ENCODE measurements around the gene MAN2A2.
"Not testable (repeated sequence)": the region's sequence is repeated elsewhere in the genome, so short reads cannot be mapped to it uniquely, and the experiment has no call there.

Gene MAN2A2

DNA sequence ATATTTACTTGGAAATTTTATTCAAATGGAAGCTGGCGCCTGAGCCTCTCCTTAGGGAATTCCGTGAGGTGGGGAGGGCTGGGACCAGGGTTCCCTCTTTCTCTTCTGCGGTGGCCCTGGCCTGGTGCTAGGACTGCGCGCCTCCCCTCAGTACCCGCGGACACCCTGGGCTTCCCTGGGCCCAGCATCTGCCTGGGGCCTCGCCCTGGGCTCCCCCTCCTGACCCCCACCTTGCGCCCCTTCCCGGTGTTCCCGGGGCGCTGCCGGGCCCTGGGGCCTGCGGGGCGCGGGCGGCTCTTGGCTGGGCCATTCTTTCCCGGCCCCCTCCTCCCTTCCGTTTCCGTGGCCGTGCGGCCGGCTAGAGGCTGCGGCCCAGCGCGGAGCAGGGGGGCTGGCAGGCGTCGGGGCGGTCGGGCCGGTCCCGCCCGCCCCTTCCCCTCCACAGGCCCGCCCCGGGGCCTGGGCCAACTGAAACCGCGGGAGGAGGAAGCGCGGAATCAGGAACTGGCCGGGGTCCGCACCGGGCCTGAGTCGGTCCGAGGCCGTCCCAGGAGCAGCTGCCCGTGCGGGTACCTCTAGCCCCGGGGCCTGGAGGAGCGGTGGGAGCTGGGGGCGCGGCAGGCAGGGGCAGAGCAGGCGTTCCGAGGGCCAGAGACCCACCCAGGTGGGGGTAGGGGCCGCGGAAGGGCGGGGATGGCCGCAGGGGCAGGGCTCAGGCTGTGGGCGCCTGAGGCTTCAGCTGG is 19.0 kb upstream of the MAN2A2 start, which contains the start of gene FES:
Gene FES (plus strand): TSS at position 529 of the 743 bp plus-strand sequence. CDS start 542 bp downstream, outside the sequence.
- no peak for DNase-seq (ENCODE audit: low read depth in 1 of 2, low spot score in 1 of 2)

GRCh38 chr15:90884719-90885431 is 18.2 kb upstream of the MAN2A2 start:
- DNase-seq (ENCODE audit: low read depth in 1 of 2, low spot score in 1 of 2): no peak

GRCh38 chr15:90885432-90886290 is 17.4 kb upstream of the MAN2A2 start:
- DNase-seq (ENCODE audit: low read depth in 1 of 2, low spot score in 1 of 2): peak; percentile 62 to 75

DNA sequence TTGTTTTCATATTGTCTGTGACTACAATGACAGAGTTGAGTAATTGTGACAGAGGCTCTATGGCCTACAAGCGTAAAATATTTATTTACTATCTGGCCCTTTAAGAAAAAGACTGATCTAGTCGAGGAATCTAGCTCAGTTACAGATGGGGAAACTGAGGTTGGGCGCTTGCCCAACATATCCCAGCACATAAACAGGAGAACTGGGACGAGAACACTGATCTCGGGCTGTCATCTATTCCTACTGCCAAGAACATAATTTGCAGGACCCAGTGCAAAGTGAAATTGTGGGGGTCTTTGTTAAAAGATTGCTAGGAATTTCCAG is 16.8 kb upstream of the MAN2A2 start:
- no peak for DNase-seq (ENCODE audit: low read depth in 1 of 2, low spot score in 1 of 2)

- no peak for DNase-seq (ENCODE audit: low read depth in 1 of 2, low spot score in 1 of 2)
Observed at GRCh38 chr15:90887037-90887481, 16.0 kb upstream of the MAN2A2 start.

DNA sequence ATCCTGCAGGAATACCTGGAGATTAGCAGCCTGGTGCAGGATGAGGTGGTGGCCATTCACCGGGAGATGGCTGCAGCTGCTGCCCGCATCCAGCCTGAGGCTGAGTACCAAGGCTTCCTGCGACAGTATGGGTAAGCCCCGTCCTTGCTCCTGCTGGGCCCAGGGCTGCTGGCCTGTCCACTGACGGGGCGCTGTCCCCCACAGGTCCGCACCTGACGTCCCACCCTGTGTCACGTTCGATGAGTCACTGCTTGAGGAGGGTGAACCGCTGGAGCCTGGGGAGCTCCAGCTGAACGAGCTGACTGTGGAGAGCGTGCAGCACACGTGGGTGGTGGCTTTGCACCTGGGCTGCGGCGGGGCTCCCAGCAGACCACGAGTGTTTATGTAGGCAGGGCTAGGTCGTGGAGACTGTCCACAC is 13.8 kb upstream of the MAN2A2 start:
- no peak for DNase-seq (ENCODE audit: low read depth in 1 of 2, low spot score in 1 of 2)

DNA sequence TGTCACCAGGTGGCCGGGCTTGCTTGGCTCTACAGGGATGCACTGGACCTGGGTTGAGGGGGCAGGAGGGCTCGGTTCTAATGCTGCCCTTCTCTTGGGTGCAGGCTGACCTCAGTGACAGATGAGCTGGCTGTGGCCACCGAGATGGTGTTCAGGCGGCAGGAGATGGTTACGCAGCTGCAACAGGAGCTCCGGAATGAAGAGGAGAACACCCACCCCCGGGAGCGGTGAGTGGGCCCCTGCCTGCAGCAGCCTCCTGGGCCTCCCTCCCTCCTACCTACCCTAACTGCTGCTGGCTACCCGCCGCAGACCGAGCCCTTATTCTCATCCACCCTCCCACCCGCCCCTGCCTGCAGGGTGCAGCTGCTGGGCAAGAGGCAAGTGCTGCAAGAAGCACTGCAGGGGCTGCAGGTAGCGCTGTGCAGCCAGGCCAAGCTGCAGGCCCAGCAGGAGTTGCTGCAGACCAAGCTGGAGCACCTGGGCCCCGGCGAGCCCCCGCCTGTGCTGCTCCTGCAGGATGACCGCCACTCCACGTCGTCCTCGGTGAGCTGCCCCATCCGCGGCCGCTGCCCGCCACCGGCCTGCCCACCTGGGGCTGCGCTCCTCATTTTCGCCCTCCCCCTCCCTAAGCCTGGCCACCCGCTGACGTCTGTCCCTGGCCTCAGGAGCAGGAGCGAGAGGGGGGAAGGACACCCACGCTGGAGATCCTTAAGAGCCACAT is 13.2 kb upstream of the MAN2A2 start:
- no peak for DNase-seq (ENCODE audit: low read depth in 1 of 2, low spot score in 1 of 2)

DNA sequence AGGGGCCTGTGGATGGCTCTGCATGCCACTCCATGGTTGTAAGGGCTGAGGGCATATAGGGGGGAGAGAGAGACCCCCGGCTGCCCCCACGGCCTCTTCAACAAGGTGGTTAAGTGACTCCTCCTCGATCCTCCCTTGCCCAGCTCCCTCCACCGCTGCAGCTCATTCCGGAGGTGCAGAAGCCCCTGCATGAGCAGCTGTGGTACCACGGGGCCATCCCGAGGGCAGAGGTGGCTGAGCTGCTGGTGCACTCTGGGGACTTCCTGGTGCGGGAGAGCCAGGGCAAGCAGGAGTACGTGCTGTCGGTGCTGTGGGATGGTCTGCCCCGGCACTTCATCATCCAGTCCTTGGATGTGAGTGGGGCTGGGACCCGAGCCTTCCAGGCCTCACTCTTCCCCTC is 12.3 kb upstream of the MAN2A2 start:
- DNase-seq (ENCODE audit: low read depth in 1 of 2, low spot score in 1 of 2): no peak

- DNase-seq (ENCODE audit: low read depth in 1 of 2, low spot score in 1 of 2): no peak
Observed at GRCh38 chr15:90891346-90891949, 11.7 kb upstream of the MAN2A2 start.

DNA sequence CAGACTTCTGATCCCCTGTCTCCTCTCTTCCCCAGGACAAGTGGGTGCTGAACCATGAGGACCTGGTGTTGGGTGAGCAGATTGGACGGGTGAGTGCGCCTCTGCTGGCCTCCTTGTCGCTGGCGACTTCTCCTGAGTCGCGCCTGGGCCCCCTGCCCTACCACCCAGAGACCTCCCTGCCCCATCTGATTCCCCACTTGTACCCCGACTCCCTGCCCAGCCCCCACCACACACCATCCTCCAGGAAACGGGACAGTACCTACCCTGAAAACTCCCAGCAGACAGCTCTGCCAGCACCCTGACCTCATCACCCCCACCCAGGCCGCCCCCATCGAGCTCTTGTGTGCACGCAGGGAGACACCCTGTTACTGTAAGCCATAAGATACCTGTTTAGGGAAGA is 11.1 kb upstream of the MAN2A2 start:
- DNase-seq (ENCODE audit: low read depth in 1 of 2, low spot score in 1 of 2): no peak

- DNase-seq (ENCODE audit: low read depth in 1 of 2, low spot score in 1 of 2): no peak
Observed at GRCh38 chr15:90892498-90893174, 10.5 kb upstream of the MAN2A2 start.

DNA sequence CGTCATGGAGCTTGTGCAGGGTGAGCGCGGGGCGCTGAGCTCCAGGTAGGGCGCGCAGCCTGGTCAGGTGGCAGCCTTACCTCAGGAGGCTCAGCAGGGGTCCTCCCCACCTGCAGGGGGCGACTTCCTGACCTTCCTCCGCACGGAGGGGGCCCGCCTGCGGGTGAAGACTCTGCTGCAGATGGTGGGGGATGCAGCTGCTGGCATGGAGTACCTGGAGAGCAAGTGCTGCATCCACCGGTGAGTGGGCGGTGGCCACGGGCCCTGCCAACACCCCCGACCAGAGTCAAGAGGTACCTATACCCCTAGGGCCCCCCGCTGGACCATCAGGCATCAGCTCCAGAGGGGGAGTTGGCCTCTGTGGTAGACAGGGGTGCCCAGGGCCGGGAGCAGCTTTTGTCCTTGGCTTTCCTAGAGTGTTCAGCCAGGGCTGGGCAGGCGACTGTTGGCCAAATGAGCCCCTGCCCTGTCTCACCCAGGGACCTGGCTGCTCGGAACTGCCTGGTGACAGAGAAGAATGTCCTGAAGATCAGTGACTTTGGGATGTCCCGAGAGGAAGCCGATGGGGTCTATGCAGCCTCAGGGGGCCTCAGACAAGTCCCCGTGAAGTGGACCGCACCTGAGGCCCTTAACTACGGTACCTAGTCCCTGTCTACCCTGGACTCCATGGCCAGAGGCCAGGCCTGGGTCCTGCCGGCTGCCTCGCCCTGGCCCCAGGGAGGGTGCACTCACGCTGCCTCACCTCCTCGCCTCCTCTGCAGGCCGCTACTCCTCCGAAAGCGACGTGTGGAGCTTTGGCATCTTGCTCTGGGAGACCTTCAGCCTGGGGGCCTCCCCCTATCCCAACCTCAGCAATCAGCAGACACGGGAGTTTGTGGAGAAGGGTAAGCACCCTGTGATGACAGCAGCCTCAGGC is 9.7 kb upstream of the MAN2A2 start:
- no peak for DNase-seq (ENCODE audit: low read depth in 1 of 2, low spot score in 1 of 2)

DNA sequence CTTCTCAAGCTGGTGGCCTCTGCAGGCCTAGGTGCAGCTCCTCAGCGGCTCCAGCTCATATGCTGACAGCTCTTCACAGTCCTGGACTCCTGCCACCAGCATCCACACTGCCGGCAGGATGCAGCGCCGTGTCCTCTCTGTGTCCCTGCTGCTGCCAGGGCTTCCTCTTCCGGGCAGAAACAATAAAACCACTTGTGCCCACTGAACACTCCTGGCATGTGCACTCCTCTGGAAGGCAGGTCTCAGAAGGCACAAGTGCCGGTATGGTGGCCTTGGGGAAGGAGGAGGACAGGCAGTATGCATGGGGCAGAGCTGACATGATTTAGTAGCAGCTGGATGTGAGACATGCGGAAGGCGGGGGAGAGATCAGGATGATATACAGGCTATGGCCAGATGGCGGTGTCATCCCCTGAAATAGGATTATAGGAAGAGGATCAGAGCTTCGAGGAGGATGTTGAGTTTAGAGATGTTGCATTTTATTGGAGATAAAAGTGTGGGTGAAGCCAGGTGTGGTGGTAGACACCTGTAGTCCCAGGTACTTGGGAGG is 7.5 kb upstream of the MAN2A2 start:
- no peak for DNase-seq (ENCODE audit: low read depth in 1 of 2, low spot score in 1 of 2)

GRCh38 chr15:90897131-90897655 is 5.9 kb upstream of the MAN2A2 start:
- not testable (repeated sequence) for DNase-seq (ENCODE audit: low read depth in 1 of 2, low spot score in 1 of 2)

- no peak for DNase-seq (ENCODE audit: low read depth in 1 of 2, low spot score in 1 of 2)
Observed at GRCh38 chr15:90901175-90902039, 1.7 kb upstream of the MAN2A2 start.

DNA sequence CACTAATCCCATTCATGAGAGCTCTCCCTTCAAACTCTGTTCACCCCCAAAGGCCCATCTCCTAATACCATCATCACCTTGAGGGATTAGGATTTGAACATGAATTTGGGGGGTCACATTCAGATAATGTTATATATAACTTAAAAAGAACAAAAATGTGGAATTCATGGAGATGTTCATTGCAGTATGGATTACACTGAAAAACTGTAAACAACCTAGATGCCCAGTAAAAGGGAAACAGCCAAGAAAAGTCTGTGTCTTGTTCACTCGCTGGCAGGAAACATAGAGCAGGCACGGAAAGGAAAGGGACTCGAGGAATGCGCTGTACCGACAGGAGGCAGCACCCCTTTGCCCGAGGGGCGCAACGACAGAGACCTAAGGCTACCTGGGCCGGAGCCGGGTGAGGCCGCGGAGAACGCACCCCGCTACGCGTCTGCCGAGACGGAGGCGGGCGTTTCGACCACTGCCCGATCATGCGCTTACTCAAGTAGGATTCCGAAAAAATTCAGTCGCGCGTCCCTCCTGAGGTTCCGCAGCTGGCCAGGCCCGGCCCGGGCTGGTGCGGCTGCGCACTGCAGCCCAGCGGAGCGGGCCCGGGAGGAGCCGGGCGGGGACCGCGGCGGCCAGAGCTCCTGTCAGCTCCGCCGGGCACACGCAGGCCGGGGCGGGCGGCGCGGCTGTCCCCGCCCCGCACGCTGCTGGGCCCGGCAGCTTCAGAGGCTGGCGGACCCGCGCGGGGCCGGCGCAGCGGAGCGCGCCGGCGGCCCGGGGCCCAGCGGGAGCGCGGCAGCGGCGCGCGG is 862 bp upstream of the MAN2A2 start:
- DNase-seq (ENCODE audit: low read depth in 1 of 2, low spot score in 1 of 2): peak; percentile 49 to 51
